Measurements from ENCODE around the gene PSMD8.
A peak's percentile ranks its signal among the peaks of the same experiment; 100 is the strongest.
"Not testable (repeated sequence)": the region's sequence is repeated elsewhere in the genome, so short reads cannot be mapped to it uniquely, and the experiment has no call there.

The PSMD8 gene

GRCh38 chr19:38362076-38362945 lies 12.1 kb upstream of the PSMD8 start:
- DNase-seq, result peak; percentile 87

DNA sequence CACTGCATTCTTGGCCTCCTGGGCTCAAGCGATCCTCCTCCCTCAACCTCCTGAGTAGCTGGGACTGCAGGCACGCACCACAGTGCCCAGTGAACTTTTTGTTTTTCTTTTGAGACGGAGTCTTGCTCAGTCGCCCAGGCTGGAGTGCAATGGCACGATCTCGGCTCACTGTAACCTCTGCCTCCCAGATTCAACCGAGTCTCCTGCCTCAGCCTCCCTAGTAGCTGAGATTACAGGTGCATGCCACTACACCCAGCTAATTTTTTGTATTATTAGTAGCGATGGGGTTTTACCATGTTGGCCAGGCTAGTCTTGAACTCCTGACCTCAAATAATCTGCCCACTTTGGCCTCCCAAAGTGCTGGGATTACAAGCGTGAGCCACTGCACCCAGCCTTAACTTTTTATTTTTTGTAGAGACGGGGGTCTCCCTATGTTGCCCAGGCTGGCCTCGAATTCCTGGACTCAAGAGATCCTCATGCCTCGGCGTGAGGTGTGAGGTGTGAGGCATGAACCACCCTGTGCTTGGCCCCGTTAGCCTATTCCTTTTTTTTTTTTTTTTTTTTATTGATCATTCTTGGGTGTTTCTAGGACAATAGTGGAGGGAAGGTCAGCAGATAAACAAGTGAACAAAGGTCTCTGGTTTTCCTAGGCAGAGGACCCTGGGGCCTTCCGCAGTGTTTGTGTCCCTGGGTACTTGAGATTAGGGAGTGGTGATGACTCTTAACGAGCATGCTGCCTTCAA lies 11.3 kb upstream of the PSMD8 start:
- DNase-seq, result not testable (repeated sequence)

DNA sequence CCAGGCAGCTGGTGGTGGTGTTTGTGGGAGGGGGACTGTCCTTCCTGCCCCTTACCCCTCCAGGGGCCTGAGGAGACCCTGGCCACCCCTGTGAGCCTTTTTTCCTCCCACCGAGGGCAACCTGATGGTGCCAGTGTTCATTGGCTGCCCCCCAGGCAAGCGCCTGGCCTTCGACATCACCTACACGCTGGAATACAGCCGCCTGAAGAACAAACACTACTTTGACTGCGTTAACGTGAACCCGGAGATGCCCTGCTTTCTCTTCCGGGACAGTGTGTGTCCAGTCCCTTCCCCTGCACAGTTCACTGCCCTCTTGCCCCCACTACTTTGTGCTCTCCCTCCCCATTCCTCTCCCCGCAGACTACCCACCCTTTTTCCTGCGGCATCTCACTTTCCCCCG lies 7.3 kb upstream of the PSMD8 start:
- DNase-seq, result no peak

DNA sequence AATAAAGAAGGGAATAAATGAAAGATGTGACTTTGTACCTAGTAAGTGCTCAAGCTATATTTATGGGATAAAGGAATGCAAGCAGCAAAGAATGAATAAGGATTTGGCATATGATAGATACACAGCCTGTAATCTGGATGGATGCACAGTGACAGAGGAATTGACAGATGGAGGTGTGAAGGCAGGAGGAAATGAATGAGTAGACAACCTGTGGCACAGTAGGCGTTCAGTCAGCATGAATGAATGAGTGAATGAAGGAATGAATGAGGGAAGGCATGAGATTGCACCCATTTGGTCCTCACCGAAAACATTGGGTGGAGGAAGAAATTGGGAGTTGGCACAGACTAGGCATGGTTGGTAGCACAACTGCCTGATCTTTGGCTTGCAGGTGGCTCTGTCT lies 4.8 kb upstream of the PSMD8 start:
- DNase-seq, result no peak

DNA sequence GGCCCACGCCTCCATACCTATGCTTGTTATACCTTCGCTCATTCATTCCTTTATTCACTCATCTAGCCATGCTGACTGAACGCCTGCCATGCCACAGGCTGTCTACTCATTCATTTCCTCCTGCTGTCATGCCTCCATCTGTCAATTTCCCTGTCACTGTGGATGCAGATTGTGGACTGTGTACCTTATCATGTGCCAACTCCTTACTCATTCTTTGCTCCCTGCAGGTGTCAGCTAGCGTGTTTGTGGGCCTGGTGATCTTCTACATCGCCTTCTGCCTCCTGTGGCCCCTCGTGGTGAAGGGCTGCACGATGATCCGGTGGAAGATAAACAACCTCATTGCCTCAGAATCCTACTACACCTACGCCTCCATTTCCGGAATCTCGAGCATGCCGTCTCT lies 4.1 kb upstream of the PSMD8 start:
- DNase-seq, result no peak

- no peak for DNase-seq
Observed at GRCh38 chr19:38371081-38371480, 3.3 kb upstream of the PSMD8 start.

GRCh38 chr19:38373907-38374331 lies 452 bp upstream of the PSMD8 start:
- no peak for DNase-seq

DNA sequence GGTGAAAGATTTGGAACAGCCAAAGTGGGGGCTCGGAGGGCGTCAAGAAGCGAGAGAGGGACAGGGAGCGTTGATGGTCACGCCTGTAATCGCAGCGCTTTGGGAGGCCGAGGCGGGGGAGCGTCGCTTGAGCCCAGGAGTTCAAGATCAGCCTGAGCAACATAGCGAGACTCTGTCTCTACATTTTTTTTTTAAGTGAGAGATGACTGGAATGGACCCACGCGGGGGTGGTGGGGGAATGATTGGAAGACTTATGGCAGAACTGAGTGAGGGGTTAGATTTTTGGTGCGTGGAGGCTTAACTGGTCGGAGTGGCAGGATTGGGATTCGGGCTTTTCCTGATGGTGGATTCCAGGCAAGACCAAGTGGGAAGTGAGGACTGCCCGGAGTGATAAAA lies 725 bp downstream of the PSMD8 start:
- no peak for DNase-seq

DNA sequence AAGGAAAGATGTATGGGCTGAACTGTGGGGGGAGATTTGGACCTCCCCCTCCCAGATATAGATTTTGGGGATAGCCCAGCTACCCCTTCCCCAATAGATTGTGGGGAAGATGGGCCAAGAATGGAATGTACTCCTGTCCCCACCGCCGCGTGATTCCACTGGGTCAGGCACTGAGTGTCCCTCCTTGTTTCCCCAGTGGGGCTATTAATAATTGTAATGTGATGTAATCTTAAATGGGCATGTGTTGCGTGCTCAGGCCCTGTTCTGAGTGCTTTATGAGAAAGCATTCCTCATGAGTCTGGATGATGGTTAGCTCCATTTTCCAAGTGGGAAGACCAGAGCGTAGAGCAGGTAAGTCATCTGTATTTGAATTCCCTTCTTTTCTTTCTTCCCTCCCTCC lies 1.4 kb downstream of the PSMD8 start:
- no peak for DNase-seq

- DNase-seq, result no peak
Observed at GRCh38 chr19:38376576-38376975, 2.2 kb downstream of the PSMD8 start.

DNA sequence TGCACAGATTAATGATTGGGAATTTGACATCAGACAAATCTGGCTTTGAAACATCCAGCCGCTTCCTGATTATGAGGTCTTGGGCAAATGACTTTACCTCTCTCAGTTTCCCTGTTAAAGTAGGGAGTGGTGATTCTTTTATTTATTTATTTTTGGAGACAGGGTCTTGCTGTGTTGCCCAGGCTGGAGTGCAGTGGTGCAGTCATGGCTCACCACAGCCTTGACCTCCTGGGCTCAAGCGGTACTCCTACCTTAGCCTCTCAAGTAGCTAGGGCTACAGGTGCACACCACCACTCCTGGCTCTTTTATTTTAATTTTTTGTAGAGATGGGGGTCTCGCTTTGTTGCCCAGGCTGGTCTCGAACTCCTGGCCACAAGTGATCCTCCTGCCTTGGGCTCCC lies 2.7 kb downstream of the PSMD8 start:
- no peak for DNase-seq

DNA sequence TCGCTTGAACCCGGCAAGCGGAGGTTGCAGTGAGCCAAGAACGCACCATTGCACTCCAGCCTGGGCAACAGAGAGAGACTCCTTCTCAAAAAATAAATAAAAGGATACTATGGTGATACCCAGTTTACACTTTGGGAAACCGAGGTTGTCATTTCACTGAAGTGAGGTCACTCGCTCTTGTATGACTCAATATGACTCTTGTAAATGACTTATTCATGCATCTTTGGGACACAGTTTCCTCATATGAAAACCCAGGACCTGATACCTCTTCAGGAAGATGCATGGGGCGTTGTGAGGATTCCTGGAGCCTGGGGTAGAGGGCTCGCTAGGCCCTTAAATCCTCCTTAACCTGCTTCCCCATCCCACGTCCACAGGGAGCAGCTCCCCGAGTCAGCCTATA lies 4.5 kb downstream of the PSMD8 start:
- DNase-seq, result no peak

DNA sequence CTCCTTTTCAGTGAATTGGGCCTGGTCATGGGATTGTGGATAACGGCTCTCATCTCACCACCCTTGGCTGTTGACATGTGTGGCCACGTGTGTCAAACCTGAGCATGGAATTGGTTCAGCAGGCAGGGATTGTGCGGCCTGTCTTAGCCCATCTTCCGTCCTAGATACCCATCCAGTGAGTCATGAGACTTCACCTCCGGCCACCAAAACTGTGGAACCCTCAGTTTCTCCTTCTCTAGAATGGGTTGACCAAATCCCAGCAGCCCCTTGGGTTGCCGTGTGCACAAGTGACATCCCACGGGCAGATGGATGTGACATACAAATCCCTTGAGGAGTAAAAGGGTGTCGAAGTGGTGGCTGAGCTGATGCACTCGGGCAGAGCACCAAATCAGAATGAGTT lies 6.8 kb downstream of the PSMD8 start:
- no peak for DNase-seq

- DNase-seq, result no peak
Observed at GRCh38 chr19:38383184-38383583, 8.8 kb downstream of the PSMD8 start.

DNA sequence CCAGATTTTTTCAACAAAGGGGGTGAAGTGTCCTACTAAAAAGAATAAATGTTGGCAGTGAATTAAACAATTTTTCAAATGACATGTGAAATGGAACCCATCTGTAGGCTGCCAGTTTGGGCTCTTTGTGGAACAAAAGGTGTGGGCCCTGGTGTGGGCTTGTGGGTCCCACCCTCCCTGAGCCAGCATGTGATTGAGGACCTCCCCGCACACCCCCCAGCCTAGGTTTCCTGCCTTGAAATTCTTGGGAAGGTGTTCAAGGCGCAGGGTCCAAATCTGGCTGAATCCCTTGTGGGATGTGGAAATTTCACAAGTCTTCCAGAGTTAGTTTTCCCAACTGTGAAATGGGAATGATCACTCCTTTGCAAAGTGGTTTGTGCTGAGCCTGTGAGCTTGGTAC lies 9.4 kb downstream of the PSMD8 start:
- no peak for DNase-seq

DNA sequence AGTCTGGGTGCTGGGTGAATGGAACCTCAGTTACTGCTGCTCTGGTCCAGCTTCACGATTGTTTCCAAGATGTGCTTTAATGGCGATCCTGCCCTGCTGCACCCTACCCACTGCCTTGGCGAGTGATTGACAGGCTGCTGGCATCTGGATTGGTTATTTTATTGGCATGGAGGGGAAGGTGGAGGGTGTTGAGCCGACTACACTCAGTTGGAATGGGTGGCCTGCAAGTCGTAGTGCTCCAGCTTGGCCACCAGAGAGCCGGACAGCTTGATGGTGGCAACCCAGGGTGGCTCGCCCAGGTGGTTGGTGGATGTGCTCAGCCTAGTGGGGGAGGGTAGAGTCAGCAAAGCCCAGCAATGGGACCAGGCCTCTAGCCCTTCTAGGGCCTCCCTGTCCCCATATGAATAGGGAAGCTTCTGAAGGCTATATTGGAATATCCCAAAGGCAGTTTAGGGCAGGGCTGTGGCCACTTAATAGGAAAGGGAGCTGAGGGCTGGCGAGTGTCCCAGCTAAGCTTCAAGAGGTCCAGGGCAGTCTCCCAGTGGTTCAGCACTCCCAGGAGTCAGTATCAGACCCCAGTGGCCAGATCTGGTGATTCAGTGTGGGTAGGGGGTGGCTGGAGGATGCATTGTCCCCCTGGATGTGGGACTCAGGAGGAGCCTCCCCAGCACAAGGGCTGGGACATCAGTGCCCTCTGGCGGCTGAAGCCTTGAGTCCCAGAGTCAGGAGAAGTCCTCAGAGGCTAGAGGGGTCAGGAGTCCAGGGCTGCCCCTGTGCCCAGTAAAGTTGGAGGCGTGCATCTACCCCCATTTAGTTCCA lies 10.0 kb downstream of the PSMD8 start:
- no peak for DNase-seq

GRCh38 chr19:38385057-38385803 lies 10.9 kb downstream of the PSMD8 start:
- no peak for DNase-seq

- no peak for DNase-seq
Observed at GRCh38 chr19:38385804-38386257, 11.5 kb downstream of the PSMD8 start.

- no peak for DNase-seq
Observed at GRCh38 chr19:38386300-38386970, 12.1 kb downstream of the PSMD8 start.

- DNase-seq, result no peak
Observed at GRCh38 chr19:38386971-38387549, 12.7 kb downstream of the PSMD8 start.

- DNase-seq, result peak; percentile 91
Observed at GRCh38 chr19:38387550-38388348, 13.4 kb downstream of the PSMD8 start, which contains the start of gene GGN. TSS of gene GGN (minus strand) at chr19:38388034. CDS start at chr19:38387261, 773 bp downstream.

All from stimulated activated CD4-positive, alpha-beta T cell treated with anti-CD3 and anti-CD28 coated beads, Interleukin-1b, Interleukin-23, amount 100 ng/mL, for 48 hours (primary cell).